GM23338 (cell line): Measurements from ENCODE around the gene GHDC.

Experiments
- EZH2 ChIP-seq: fragments of 200-600 bp; sonication (generic); IDR thresholded peaks from one replicate; pipeline ENCODE4 v1.8.0; 2017; ENCODE audit warnings: antibody characterized with exemption, mild to moderate bottlenecking, low read depth; ENCODE audit not compliant: unreplicated experiment
- POLR2AphosphoS5 ChIP-seq: IDR thresholded peaks from 2 replicates; pipeline ENCODE4 v1.6.1; 2016; ENCODE audit warnings: antibody characterized with exemption, low read depth
- TF ChIP-seq, protein P1 (sequence below): IDR thresholded peaks from one replicate; pipeline ENCODE4 v1.6.1; 2018; ENCODE audit warnings: antibody characterized with exemption; ENCODE audit not compliant: unreplicated experiment
- TF ChIP-seq, protein P2 (sequence below), 2 experiments: fragments of 200-600 bp in 1 of 2; sonication (generic) in 1 of 2; conservative IDR thresholded peaks; 2 replicates each; pipeline versions ENCODE4 v1.5.1 to v1.6.1; 2016 to 2017; ENCODE audit warnings: antibody characterized with exemption in 2 of 2, low read depth in 2 of 2, mild to moderate bottlenecking in 2 of 2, moderate library complexity in 1 of 2

DNA sequence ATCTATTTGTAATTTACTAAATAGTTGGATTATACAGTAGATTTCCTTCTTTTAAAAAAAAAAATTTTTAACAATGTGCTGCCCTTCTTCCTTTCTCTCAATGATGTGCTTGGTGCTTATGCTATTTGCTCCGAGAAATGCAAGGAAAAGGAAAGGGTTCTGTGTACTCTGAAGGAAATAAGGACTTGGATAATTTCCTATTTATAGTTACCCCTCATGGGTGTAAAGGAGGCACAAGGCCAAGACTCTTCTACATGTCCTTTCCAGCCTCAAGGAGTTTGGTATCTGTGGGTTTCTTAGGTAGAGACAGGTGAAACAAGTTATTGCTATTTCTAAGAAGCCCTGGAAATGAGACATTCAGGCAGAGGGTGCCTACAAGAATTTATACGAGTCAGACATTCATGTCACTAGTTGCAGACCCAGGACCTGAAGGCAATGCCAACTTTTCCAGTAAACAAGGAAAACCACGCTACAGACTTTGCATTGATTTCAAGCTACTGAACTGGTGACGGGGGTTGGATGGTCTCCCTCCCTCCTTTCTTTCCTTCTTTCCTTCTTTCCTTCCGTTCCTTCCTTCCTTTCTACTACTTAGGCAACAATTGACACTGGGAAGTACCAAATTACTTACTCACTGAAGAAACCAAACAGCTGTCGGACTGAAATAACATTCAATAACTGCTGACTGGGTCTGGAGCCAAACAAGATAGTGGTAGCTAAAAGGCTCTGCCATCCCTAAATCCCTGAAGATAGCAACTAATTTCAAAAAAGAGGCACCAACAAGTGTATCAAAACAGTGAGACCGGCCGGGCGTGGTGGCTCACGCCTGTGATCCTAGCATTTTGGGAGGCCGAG, 33.8 kb upstream of the GHDC start:
- TF ChIP-seq EZH2, result no peak
- TF ChIP-seq, protein P1, sequence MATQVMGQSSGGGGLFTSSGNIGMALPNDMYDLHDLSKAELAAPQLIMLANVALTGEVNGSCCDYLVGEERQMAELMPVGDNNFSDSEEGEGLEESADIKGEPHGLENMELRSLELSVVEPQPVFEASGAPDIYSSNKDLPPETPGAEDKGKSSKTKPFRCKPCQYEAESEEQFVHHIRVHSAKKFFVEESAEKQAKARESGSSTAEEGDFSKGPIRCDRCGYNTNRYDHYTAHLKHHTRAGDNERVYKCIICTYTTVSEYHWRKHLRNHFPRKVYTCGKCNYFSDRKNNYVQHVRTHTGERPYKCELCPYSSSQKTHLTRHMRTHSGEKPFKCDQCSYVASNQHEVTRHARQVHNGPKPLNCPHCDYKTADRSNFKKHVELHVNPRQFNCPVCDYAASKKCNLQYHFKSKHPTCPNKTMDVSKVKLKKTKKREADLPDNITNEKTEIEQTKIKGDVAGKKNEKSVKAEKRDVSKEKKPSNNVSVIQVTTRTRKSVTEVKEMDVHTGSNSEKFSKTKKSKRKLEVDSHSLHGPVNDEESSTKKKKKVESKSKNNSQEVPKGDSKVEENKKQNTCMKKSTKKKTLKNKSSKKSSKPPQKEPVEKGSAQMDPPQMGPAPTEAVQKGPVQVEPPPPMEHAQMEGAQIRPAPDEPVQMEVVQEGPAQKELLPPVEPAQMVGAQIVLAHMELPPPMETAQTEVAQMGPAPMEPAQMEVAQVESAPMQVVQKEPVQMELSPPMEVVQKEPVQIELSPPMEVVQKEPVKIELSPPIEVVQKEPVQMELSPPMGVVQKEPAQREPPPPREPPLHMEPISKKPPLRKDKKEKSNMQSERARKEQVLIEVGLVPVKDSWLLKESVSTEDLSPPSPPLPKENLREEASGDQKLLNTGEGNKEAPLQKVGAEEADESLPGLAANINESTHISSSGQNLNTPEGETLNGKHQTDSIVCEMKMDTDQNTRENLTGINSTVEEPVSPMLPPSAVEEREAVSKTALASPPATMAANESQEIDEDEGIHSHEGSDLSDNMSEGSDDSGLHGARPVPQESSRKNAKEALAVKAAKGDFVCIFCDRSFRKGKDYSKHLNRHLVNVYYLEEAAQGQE, result no peak
- TF ChIP-seq, protein P2, sequence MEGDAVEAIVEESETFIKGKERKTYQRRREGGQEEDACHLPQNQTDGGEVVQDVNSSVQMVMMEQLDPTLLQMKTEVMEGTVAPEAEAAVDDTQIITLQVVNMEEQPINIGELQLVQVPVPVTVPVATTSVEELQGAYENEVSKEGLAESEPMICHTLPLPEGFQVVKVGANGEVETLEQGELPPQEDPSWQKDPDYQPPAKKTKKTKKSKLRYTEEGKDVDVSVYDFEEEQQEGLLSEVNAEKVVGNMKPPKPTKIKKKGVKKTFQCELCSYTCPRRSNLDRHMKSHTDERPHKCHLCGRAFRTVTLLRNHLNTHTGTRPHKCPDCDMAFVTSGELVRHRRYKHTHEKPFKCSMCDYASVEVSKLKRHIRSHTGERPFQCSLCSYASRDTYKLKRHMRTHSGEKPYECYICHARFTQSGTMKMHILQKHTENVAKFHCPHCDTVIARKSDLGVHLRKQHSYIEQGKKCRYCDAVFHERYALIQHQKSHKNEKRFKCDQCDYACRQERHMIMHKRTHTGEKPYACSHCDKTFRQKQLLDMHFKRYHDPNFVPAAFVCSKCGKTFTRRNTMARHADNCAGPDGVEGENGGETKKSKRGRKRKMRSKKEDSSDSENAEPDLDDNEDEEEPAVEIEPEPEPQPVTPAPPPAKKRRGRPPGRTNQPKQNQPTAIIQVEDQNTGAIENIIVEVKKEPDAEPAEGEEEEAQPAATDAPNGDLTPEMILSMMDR (conservative IDR thresholded peaks at IDR 0.05; ENCODE audit: low read depth in 2 of 2), result no peak
- TF ChIP-seq POLR2AphosphoS5, result no peak
